ENCODE measurements around the gene CDS2.

Gene CDS2

GRCh38 chr20:5153612-5154542, 27.1 kb downstream of the CDS2 start:
- DNase-seq (ENCODE audit: low read depth) = no peak

DNA sequence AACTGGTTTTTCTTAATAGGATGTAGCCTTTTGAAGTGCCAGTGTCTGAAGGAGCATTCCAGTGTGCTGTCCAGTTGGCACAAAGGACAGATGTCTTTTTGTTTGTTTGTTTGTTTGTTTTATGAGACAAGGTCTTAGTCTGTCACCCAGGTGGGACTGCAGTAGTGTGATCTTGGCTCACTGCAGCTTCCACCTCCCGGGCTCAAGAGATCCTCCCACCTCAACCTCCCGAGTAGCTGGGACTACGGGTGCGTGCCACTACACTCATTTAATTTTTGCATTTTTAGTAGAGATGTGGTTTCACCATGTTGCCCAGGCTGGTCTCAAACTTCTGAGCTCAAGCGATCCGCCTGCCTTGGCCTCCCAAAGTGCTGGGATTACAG, 27.7 kb downstream of the CDS2 start:
- no peak for DNase-seq (ENCODE audit: low read depth)

DNA sequence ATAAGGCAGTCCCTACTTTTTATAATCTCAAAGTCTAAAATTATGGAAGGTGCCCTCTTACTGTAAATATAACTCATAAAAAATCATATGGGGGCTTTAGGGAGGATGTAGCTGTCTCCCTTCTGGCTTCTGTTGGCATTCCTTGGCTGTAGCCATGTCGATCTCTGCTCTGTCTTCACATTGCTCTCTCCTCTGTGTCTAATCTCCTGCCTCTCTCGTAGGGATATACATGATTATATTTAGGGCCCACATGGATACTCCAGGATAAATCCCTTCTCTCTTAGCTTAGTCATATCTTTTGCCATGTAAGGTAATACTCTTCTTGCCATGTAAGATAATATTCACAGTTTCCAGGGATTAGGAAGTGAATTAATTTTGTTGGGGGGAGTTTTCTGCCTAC, 28.6 kb downstream of the CDS2 start:
- no peak for DNase-seq (ENCODE audit: low read depth)

DNA sequence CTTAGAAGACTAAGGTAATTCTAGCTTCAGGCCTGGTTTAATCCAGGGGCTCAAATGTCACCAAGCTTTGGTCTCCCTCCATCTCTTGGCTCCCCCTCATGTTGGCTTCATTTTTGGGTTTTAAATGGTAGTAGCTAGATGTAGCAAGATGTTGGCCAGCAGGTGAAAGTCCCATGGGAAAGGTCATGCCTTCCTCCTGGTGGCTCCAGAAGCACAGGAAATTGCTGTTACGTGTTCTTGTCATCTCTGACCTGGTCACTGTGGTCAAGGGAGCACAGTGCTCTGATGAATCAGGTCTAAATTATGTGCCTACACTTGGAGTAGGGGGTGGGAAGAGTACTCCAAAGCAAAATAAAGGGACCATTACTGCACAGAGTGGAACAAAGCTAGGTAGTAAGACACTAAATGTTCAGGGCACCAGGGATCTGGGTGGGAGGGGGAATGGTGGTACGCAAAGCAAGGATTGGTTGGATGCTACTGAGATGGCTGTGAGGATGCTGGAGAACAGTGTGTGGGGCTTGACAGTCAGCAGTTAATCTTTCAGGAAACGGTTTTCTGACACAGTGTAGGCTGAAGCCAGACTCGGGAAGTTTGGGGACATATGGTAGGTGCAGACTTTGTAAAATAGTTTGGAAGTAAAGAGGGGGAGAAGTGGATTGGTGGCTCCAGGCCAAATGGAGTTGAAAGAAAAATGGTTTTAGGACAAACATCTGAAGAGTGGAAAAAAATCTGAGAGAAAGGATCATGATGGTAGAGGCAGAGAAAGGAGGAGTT, 30.1 kb downstream of the CDS2 start:
- DNase-seq (ENCODE audit: low read depth) = no peak

- no peak for DNase-seq (ENCODE audit: low read depth)
Measured at GRCh38 chr20:5159928-5160327, 33.1 kb downstream of the CDS2 start.

DNA sequence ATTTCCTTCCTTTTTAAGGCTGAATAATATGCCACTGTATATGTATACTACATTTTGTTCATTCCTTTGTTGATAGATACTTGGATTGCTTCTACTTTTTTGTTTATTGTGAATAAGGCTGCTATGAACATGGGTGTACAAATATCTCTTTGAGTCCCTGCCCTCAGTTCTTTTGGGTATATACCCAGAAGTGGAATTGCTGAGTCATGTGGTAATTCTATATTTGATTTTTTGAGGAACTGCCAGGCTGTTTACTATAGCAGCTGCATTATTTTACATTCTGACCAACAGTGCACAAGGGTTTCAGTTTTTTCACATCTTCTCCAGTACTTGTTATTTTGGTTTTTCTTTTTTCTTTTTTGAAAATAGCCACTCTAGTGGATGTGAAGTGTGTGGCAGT, 34.1 kb downstream of the CDS2 start:
- no peak for DNase-seq (ENCODE audit: low read depth)

DNA sequence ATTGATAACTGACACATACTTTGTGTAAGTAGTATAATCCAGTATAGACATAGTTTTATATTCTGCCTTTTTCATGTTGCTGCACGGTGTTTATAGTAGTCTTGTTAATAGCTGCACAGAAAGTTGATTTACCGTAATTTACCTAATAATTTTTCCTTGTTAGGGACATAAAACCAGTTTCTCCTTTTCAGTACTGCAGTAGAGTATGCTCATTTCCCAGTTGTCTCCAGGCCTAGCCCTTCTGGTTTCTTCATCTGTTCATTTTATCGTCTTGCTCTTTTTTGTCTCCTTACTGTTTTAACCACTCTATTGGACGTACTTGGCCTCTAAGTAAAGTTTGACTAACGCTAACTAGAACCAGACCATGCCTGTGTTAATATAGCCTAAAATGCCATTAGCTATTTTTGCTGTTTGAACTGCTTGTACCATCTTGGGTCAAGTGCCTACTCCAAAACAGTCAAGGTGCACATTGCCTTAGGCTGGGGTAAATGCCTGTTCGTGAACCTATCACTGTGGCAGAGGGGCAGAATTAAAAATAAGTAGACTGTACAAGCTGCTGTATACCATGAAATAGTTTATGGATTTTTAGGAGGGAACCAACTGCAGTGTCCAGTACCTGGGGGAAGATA, 34.8 kb downstream of the CDS2 start:
- DNase-seq (ENCODE audit: low read depth) = no peak

DNA sequence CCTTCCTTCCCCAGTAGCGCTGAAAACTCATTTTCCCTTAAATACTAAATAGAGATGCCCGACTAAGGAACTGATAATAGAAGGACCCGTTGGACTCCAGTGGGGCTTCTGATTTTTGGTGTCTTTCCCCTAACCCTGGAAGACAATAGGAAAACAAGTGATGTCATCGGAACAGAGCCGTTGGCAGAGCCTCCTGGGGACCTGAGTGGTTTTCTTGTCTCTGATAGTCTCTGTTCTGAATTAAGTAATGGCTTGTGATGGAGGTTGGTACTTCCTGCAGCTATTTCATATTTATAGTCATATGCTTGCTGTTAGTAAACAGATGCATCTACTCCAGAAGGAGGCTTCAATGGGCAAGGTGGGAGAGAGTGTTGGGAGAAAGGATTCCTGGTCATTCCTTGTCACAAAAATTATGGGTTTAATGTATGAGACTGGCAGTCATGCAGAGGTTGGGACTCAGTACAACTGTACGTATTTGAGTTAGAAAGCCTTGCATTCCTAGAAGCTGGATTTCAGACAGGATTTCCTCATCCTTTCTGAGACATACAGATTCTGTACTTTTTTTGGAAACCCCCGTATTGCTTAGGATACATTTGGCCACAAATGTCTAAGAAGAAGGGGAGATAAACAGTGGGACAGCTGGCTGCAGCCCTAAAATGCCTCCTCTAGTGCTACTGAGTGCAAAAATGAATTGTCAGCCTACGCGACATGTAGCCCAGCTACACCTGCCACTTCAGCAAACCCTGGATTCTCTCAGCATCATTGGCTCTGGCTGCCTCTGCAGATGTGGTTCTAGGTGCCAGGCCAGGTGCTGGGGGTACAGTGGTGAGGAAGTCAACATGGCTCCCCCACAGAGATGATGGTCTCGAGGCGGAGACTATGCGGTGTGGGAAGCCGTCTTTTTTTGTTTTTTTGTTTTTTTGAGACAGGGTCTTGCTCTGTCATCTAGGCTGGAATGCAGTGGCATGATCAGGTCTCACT, 38.1 kb downstream of the CDS2 start:
- no peak for DNase-seq (ENCODE audit: low read depth)

GRCh38 chr20:5168651-5169396, 42.0 kb downstream of the CDS2 start:
- no peak for DNase-seq (ENCODE audit: low read depth)

GRCh38 chr20:5170341-5170740, 43.5 kb downstream of the CDS2 start:
- no peak for DNase-seq (ENCODE audit: low read depth)

- no peak for DNase-seq (ENCODE audit: low read depth)
Measured at GRCh38 chr20:5171064-5171789, 44.4 kb downstream of the CDS2 start.

DNA sequence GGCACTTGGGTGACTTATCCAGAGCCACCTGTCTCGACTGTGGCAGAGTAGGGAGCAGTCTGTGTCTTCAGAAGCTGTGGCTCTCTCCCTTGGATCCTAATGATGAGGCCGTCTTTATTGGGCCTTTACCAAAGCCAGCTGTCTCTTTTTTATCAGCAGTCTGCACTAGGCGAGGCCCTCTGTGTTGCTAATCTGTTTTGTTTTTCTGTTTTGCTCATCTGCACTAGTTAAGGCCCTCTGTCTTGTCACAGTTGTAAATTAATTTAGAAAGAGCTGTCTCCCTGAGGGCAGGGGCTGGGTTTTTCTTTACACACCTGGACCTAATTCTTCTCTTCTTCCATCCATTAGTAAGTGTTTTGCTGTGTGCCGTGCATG, 45.0 kb downstream of the CDS2 start:
- DNase-seq (ENCODE audit: low read depth) = no peak

- no peak for DNase-seq (ENCODE audit: low read depth)
Measured at GRCh38 chr20:5172167-5172601, 45.4 kb downstream of the CDS2 start.

DNA sequence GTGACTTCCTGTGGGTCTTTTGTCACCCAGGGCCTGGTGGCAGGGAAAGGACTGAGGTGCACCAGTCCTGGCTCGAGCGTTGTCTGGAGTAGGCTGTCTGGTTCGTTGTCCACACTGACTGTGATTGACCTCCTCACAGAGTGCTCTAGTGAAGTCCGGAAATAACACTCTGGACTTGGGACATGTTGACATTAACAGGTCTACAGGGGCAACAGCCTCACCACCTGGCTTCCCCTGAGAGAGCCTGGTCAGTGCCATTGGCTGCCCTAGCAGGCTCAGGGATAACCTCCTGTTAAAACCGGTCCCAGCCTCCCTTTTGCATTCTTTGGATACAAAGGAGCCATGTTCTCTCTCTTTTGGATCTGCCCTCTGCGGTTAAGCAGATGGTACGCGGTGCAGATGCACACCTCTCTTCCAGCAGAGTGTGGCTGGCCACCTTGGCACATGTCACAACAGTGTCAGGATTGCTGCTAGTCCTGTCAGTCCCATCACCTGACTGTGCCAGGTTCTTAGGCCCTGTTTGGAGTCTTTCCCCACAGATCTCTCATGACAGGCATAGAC, 46.2 kb downstream of the CDS2 start:
- no peak for DNase-seq (ENCODE audit: low read depth)

DNA sequence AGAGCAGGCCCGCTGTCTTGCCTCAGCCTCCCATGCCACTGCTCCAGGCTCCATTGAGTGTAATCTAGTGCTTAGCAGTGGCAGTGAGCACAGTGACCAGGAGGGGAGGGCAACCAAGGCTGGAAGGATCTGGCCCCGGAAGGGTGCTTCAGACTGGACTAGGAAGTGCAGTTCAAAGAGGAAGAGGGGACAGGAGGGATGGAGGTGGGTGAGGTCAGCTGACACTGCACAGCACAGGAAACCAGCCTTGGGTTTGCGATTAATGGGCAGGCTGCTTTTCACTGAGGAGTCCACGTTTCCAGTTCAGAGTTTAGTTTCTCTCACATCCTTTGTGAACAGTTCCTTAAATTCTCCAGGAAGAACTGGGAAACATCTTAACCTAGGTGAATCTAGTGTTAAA, 46.9 kb downstream of the CDS2 start:
- no peak for DNase-seq (ENCODE audit: low read depth)

- DNase-seq (ENCODE audit: low read depth) = no peak
Measured at GRCh38 chr20:5177071-5177470, 50.3 kb downstream of the CDS2 start.

DNA sequence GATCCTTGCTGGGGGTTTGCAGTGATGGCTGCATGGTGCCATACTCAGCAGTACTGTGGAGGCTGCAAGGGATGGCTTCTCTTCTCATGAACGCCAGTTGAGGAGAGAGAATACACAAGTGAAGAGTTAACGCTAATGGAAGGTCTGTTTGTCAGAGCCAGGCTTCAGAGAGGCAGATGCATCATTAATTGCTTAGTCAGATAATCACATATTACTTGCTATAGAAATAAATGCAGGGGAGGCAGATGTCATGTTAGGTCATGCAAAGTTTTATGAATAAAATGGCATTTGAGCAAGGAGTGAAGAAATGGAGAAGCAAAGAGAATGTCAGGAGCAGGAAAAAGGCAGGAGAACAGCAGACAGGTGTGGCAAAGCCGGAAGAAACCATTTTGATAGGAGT, 51.2 kb downstream of the CDS2 start:
- no peak for DNase-seq (ENCODE audit: low read depth)

GRCh38 chr20:5180421-5180820, 53.6 kb downstream of the CDS2 start:
- DNase-seq (ENCODE audit: low read depth) = no peak

- DNase-seq (ENCODE audit: low read depth) = no peak
Measured at GRCh38 chr20:5180933-5181332, 54.1 kb downstream of the CDS2 start.

DNA sequence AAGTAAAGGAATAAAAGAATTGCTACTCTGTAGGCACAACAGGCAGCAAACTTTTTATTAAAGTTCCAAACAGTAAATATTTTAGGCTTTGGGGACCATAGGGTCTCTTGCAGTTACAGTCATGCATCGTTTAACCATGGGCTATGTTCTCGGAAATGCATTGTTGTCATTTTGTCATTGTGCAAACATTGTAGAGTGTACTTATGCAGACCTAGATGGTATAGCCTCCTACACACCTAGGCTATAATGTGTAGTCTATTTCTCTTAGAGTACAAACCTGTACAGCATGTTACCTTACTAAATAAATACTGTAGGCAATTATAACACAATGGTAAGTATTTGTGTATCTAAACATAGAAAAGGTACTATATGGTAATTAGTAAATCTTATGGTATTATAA, 54.7 kb downstream of the CDS2 start:
- no peak for DNase-seq (ENCODE audit: low read depth)
